ENCODE measurements around the gene SPSB4.

GRCh38 chr3:141056751-141057171 lies 5.6 kb downstream of the SPSB4 start:
- TF ChIP-seq, protein P1, sequence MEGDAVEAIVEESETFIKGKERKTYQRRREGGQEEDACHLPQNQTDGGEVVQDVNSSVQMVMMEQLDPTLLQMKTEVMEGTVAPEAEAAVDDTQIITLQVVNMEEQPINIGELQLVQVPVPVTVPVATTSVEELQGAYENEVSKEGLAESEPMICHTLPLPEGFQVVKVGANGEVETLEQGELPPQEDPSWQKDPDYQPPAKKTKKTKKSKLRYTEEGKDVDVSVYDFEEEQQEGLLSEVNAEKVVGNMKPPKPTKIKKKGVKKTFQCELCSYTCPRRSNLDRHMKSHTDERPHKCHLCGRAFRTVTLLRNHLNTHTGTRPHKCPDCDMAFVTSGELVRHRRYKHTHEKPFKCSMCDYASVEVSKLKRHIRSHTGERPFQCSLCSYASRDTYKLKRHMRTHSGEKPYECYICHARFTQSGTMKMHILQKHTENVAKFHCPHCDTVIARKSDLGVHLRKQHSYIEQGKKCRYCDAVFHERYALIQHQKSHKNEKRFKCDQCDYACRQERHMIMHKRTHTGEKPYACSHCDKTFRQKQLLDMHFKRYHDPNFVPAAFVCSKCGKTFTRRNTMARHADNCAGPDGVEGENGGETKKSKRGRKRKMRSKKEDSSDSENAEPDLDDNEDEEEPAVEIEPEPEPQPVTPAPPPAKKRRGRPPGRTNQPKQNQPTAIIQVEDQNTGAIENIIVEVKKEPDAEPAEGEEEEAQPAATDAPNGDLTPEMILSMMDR (conservative IDR thresholded peaks at IDR 0.05 in 1 of 2, IDR thresholded peaks at IDR 0.05 in 1 of 2; ENCODE audit: low read depth in 1 of 2, low read length in 2 of 2), result no peak
- TF ChIP-seq EZH2 (IDR thresholded peaks at IDR 0.05; ENCODE audit: low read length, missing control alignments), result no peak
